Colonic mucosa (tissue), 4 donors: ENCODE measurements around the gene CDH1. TPM values are rescaled to one million over a fixed set of nuclear protein-coding genes. Genes with fewer than 3 reads are reported as not detected.

Experiments
- DNase-seq: peaks from one replicate; pipeline ENCODE4 v3.0.0-alpha.2; 2020
- H3K27ac ChIP-seq: fragments of 200-600 bp; one replicate; pipeline ENCODE4 v1.8.0; 2021
- H3K27me3 ChIP-seq: fragments of 200-600 bp; one replicate; pipeline ENCODE4 v1.8.0; 2021
- H3K36me3 ChIP-seq: fragments of 200-600 bp; one replicate; pipeline ENCODE4 v1.8.0; 2021
- H3K4me1 ChIP-seq: fragments of 200-600 bp; one replicate; pipeline ENCODE4 v1.8.0; 2021; ENCODE audit warnings: mild to moderate bottlenecking
- H3K4me3 ChIP-seq: fragments of 200-600 bp; one replicate; pipeline ENCODE4 v1.8.0; 2021
- H3K9ac ChIP-seq, 2 donors: one replicate each; pipeline ENCODE4 v1.7.0; 2013; ENCODE audit warnings: control low read depth in 2 of 2, low read depth in 2 of 2, low read length in 2 of 2
- H3K9me3 ChIP-seq: fragments of 200-600 bp; one replicate; pipeline ENCODE4 v1.8.0; 2021
- intact Hi-C: fragments of 100-400 bp; cut with DNase I; formaldehyde crosslinking; loops from one replicate; pipeline ENCODE4 v1.14.1; 2022
- total RNA-seq, 2 donors: library from RNA; stranded (reverse); fragmentation: NEBNext Ultra II Directional in 1 of 2; extraction: Animal tissue kit (Norgen Biotek cat#: 25700) in 1 of 2; gene quantifications; one replicate each; pipeline ENCODE4 v1.2.1, GENCODE V29; 2021
- TF ChIP-seq, protein P1 (sequence below): fragments of 200-600 bp; IDR thresholded peaks from one replicate; pipeline ENCODE4 v1.8.0; 2022; ENCODE audit warnings: antibody characterized with exemption, mild to moderate bottlenecking
- donor health status: healthy.
- donor health status: DM: no; HTN: no; CAD: no.
- donor health status: DM: no; HTN: no; CAD: no.

CDH1 gene
- total RNA-seq, 2 donors from 2014 or later = 494 to 519 TPM

DNA sequence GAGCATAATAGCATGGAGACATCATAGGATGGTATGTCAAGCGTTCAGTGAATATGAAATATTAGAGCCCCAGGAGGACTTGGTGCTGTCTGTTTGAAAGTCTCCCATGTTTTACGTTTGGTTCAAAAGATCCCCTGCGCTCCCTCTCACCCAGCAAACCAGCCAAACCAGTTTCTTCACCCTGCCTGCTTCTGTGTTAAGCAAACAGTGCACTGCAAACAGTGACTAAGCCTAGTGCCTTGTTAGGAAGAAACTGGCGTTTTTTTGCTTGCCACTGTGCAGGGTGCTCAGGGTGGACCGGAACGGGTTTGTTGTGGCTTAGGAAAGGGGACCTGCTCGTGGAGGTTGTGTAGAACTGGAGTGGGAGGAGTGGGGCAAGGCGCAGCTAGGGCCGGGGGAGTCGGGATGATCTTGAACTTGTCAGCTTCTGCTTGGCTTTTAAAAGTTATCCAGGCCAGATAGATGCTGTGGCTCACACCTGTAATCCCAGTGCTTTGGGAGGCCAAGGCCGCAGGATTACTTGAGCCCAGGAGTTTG lies 7.7 kb downstream of the CDH1 start:
- H3K4me1 ChIP-seq = peaks cover 7% of the 10 kb centered on the region
- peak overlapping the region; percentile 89 for H3K27ac ChIP-seq
- TF ChIP-seq, protein P1, sequence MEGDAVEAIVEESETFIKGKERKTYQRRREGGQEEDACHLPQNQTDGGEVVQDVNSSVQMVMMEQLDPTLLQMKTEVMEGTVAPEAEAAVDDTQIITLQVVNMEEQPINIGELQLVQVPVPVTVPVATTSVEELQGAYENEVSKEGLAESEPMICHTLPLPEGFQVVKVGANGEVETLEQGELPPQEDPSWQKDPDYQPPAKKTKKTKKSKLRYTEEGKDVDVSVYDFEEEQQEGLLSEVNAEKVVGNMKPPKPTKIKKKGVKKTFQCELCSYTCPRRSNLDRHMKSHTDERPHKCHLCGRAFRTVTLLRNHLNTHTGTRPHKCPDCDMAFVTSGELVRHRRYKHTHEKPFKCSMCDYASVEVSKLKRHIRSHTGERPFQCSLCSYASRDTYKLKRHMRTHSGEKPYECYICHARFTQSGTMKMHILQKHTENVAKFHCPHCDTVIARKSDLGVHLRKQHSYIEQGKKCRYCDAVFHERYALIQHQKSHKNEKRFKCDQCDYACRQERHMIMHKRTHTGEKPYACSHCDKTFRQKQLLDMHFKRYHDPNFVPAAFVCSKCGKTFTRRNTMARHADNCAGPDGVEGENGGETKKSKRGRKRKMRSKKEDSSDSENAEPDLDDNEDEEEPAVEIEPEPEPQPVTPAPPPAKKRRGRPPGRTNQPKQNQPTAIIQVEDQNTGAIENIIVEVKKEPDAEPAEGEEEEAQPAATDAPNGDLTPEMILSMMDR = no peak
- no peak overlapping the region for H3K4me3 ChIP-seq
- H3K27me3 ChIP-seq = no peaks in the 10 kb centered on the region
- no peaks in the 10 kb centered on the region for H3K9me3 ChIP-seq
- peak overlapping the region in 1 of 2 donors; percentile 70 for H3K9ac ChIP-seq
- DNase-seq = peak; percentile 94
- no peaks in the 10 kb centered on the region for H3K36me3 ChIP-seq
- intact Hi-C loops = loop anchor here (10.0 kb wide), 1 partner anchor 50 kb away; no protein-coding TSS in a partner anchor

DNA sequence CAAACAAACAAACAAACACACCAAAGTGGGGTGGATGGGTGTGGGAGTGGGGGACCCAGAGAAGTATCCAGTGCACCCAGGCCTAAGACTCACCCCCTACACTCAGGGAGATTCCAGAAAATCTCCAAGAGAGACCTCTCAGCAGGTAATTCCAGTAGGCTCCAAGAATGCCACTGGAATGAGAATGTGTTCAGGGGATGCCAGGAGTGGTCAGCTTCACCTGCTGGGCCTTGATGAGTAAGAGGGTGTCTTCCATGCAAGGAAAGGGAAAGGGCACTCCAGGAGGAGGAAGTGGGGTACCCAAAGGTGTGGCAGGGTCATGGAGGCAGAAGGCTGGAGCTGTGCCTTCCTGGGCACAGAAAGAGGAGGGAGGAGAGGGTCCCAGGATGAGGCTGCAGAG lies 9.9 kb downstream of the CDH1 start:
- TF ChIP-seq, protein P1 = no peak
- intact Hi-C loops = loop anchor here (10.0 kb wide), 1 partner anchor 48 kb away; no protein-coding TSS in a partner anchor
- no peaks in the 10 kb centered on the region for H3K36me3 ChIP-seq
- no peaks in the 10 kb centered on the region for H3K9me3 ChIP-seq
- peaks cover 7% of the 10 kb centered on the region for H3K4me1 ChIP-seq
- H3K27me3 ChIP-seq = no peaks in the 10 kb centered on the region
- no peak for DNase-seq
- H3K9ac ChIP-seq = peak overlapping the region in 1 of 2 donors; percentile 34
- no peak overlapping the region for H3K27ac ChIP-seq
- no peak overlapping the region for H3K4me3 ChIP-seq

DNA sequence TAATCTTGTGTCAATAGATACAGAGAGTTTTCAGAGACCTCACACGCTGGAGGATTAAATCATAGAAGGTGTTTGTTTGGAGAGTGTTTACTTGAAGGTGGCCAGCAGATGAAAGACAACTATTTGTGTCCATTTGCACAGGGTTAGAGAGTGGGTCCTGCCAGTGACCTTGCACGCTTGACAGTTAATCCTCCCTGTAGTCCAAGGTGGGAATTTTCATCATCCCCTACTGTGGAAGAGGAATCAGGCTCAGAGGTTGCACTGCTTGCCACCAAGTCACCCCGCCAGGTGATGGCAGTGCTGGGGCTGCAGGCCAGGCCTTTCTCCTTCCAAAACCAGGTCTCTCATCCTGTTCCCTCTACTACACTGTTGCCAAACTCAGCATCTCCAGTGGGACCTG lies 12.3 kb downstream of the CDH1 start:
- peaks cover 10% of the 10 kb centered on the region for H3K4me1 ChIP-seq
- no peak overlapping the region for H3K4me3 ChIP-seq
- no peaks in the 10 kb centered on the region for H3K9me3 ChIP-seq
- no peak overlapping the region for H3K27ac ChIP-seq
- TF ChIP-seq, protein P1 = no peak
- H3K27me3 ChIP-seq = no peaks in the 10 kb centered on the region
- peak overlapping the region in 1 of 2 donors; percentile 38 for H3K9ac ChIP-seq
- no peak for DNase-seq
- intact Hi-C loops = loop anchor here (10.0 kb wide), 1 partner anchor 45 kb away; no protein-coding TSS in a partner anchor
- H3K36me3 ChIP-seq = no peaks in the 10 kb centered on the region

DNA sequence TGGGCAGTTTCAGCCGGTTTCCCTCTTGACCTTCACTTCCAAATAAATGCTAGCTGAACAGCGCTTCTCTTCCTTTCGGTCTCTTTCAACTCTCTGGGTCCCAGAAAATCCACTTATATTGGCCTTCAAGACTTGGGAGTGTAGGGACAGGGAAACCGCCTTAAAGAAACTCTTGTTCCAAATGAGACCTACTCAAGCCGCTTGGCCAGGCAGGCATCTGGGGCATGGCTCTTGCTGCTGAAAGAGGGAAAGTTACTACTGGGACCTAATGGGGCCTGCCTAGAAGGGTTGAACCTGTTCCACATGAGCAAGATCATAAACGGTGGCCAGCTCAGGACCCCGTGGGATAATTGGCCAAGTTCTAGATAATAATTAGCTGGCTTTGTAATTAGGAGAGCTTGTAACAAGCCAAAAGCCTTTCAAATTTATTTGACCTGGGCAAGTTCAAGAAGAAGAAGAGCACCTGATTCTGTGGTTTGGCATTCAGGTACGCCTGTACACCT lies 13.2 kb downstream of the CDH1 start:
- Histone ChIP-seq H3K27ac (no peak overlapping the region), H3K27me3 (no peaks in the 10 kb centered on the region), H3K9me3 (no peaks in the 10 kb centered on the region), H3K9ac (peak overlapping the region in 1 of 2 donors; percentile 63), H3K4me1 (peaks cover 10% of the 10 kb centered on the region), H3K36me3 (no peaks in the 10 kb centered on the region), H3K4me3 (no peak overlapping the region)
- intact Hi-C loops = no loop called here
- TF ChIP-seq, protein P1 = no peak
- no peak for DNase-seq

DNA sequence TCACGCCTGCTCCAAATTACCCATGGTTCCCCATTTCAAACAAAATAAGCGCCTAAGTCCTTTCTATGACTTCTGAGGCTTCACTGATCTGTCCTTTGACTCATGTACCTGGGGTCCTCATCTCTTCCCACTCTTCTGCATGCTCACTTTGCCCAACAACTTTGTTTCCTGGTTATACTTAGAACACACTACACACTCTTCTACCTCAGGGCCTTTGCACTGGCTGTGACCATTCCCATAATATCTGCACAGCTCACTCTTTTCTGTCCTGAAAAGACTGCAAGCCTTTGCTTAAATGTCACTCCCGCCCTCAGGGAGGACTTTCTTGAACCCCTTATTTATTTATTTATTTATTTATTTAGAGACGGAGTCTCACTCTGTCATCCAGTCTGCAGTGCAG lies 14.1 kb downstream of the CDH1 start:
- Histone ChIP-seq H3K27ac (peak overlapping the region; percentile 84), H3K4me1 (peaks cover 10% of the 10 kb centered on the region), H3K4me3 (no peak overlapping the region), H3K9me3 (no peaks in the 10 kb centered on the region), H3K9ac (no peak overlapping the region), H3K36me3 (no peaks in the 10 kb centered on the region), H3K27me3 (no peaks in the 10 kb centered on the region)
- no peak for DNase-seq
- intact Hi-C loops = no loop called here
- TF ChIP-seq, protein P1 = no peak
